G401 (cell line): ENCODE measurements around the gene SGCD. TPM values are rescaled to one million over a fixed set of nuclear protein-coding genes. Genes with fewer than 3 reads are reported as not detected.

Source experiments
- DNase-seq: peaks from one replicate; pipeline ENCODE4 v3.0.0-alpha.2; 2015; ENCODE audit warnings: low spot score
- in situ Hi-C: cut with HindIII; loops from 2 replicates; pipeline ENCODE4 v1.10.0; 2016; ENCODE audit warnings: low sequenced_read_pairs, mixed read lengths
- total RNA-seq: library from RNA; depleted of rRNA; stranded (reverse); fragments of >200 nt; shearing (Covaris generic); gene quantifications from 2 replicates; pipeline ENCODE4 v1.2.3, GENCODE V29; 2014

SGCD gene
- total RNA-seq, 1 experiment from 2014 or later: not detected

- in situ Hi-C loops: no loop called here
- no peak for DNase-seq
These were observed 206.0 kb downstream of the SGCD start for GRCh38 chr5:156532921-156533320.

- in situ Hi-C loops: no loop called here
- no peak for DNase-seq
These were observed 207.1 kb downstream of the SGCD start for GRCh38 chr5:156534085-156534484.

GRCh38 chr5:156534906-156535485, 208.0 kb downstream of the SGCD start:
- DNase-seq: no peak
- in situ Hi-C loops: no loop called here

- DNase-seq: no peak
- in situ Hi-C loops: no loop called here
These were observed 213.5 kb downstream of the SGCD start for GRCh38 chr5:156540491-156540890.

- in situ Hi-C loops: no loop called here
These were observed 214.6 kb downstream of the SGCD start for GRCh38 chr5:156541582-156541981.

GRCh38 chr5:156543348-156544145, 216.6 kb downstream of the SGCD start:
- DNase-seq: no peak
- in situ Hi-C loops: no loop called here

More at GRCh38 chr5:156541582-156541981, 214.6 kb downstream of the SGCD start:
- DNase-seq: no peak

- in situ Hi-C loops: no loop called here
- DNase-seq: no peak
These were observed 225.9 kb downstream of the SGCD start for GRCh38 chr5:156552855-156553358.

- no peak for DNase-seq
- in situ Hi-C loops: no loop called here
These were observed 229.9 kb downstream of the SGCD start for GRCh38 chr5:156556666-156557406.

- DNase-seq: no peak
- in situ Hi-C loops: no loop called here
These were observed 233.0 kb downstream of the SGCD start for GRCh38 chr5:156560002-156560401.

GRCh38 chr5:156561651-156562050, 234.7 kb downstream of the SGCD start:
- in situ Hi-C loops: no loop called here
- DNase-seq: no peak

GRCh38 chr5:156570615-156571014, 243.7 kb downstream of the SGCD start:
- in situ Hi-C loops: no loop called here
- no peak for DNase-seq

GRCh38 chr5:156581725-156582124, 254.8 kb downstream of the SGCD start:
- in situ Hi-C loops: no loop called here
- DNase-seq: no peak

GRCh38 chr5:156582193-156582598, 255.2 kb downstream of the SGCD start:
- in situ Hi-C loops: no loop called here

GRCh38 chr5:156584871-156585270, 257.9 kb downstream of the SGCD start:
- in situ Hi-C loops: no loop called here

More at GRCh38 chr5:156582193-156582598, 255.2 kb downstream of the SGCD start:
- no peak for DNase-seq

GRCh38 chr5:156585999-156586398, 259.0 kb downstream of the SGCD start:
- DNase-seq: no peak
- in situ Hi-C loops: no loop called here

More at GRCh38 chr5:156584871-156585270, 257.9 kb downstream of the SGCD start:
- peak; percentile 26 for DNase-seq

GRCh38 chr5:156587012-156587411, 260.0 kb downstream of the SGCD start:
- in situ Hi-C loops: no loop called here
- DNase-seq: no peak

- in situ Hi-C loops: no loop called here
- no peak for DNase-seq
These were observed 261.3 kb downstream of the SGCD start for GRCh38 chr5:156588306-156588705.

GRCh38 chr5:156589104-156589945, 262.4 kb downstream of the SGCD start:
- DNase-seq: no peak
- in situ Hi-C loops: no loop called here

GRCh38 chr5:156589946-156590216, 262.9 kb downstream of the SGCD start:
- in situ Hi-C loops: no loop called here
- DNase-seq: no peak
